K562 (cell line): ENCODE data around the gene ADAM33. TPM values are rescaled to one million over a fixed set of nuclear protein-coding genes. Genes with fewer than 3 reads are reported as not detected.

Experiments
- ATAC-seq: fragments of 200-7000 bp; cut with Tn5 transposase; 3 replicates; pipeline ENCODE4 v1.9.1; 2020; ENCODE audit warnings: moderate library complexity
- BruUV-seq: library from RNA; stranded (reverse); fragments of 400-500 nt; replicated peaks from 2 replicates; lab custom pipeline; 2021; lab: Mats Ljungman, UMichigan
- CTCF ChIA-PET: fragments of 300-600 bp; formaldehyde crosslinking; extraction: SDS; loops from one replicate; lab custom pipeline; 2021; ENCODE audit warnings: low intra/inter-chr PET ratio; lab: Yijun Ruan, JAX
- POLR2A ChIA-PET: fragments of 300-600, 350-650 bp; sonication (Branson Sonifier 250); formaldehyde crosslinking; extraction: SDS; loops from one replicate; lab custom pipeline; 2021; ENCODE audit warnings: antibody characterized with exemption, inconsistent platforms; lab: Yijun Ruan, JAX
- DNase-seq, 4 experiments: peaks; one replicate each; pipeline versions ENCODE4 v3.0.0 to v3.0.0-alpha.2; 2011 to 2018; ENCODE audit warnings: low spot score in 3 of 4, mixed read lengths in 3 of 4; ENCODE audit errors: extremely low read depth in 1 of 4
- FAIRE-seq: peaks from 2 replicates; lab custom pipeline; 2011; peaks lifted over from hg19 to GRCh38; lab: Jason Lieb, UNC
- H2AFZ ChIP-seq: 2 replicates; pipeline ENCODE4 v1.6.0; 2011; ENCODE audit warnings: low read depth, low read length, control low read depth, inconsistent platforms
- H3K27ac ChIP-seq: fragments of 200-600 bp; 3 replicates; pipeline ENCODE4 v1.8.0; 2011; ENCODE audit warnings: low read depth, mild to moderate bottlenecking, control low read depth, inconsistent platforms, low read length, moderate library complexity, mixed read lengths; ENCODE audit errors: extremely low read depth
- H3K27me3 ChIP-seq, 2 experiments: fragments of 300-600 bp in 1 of 2; 2 replicates in 1 of 2; 3 replicates in 1 of 2; pipeline versions ENCODE4 v1.6.0 to v1.8.0; 2011; ENCODE audit warnings: inconsistent platforms in 2 of 2, low read length in 2 of 2, mild to moderate bottlenecking in 1 of 2, mixed read lengths in 1 of 2, moderate library complexity in 1 of 2; ENCODE audit not compliant: control insufficient read depth in 2 of 2, insufficient read depth in 2 of 2
- H3K36me3 ChIP-seq: fragments of 300-600 bp; 3 replicates; pipeline ENCODE4 v1.8.0; 2011; ENCODE audit warnings: mild to moderate bottlenecking, low read length, inconsistent platforms; ENCODE audit not compliant: control insufficient read depth, insufficient read depth
- H3K4me1 ChIP-seq, 2 experiments: fragments of 200-600 bp in 1 of 2; replicated peaks in 1 of 2; 2 replicates in 1 of 2; 3 replicates in 1 of 2; pipeline versions ENCODE4 v1.5.1 to v1.8.0; 2011; ENCODE audit warnings: inconsistent platforms in 2 of 2, low read length in 2 of 2, mild to moderate bottlenecking in 1 of 2, mixed read lengths in 1 of 2, moderate library complexity in 1 of 2; ENCODE audit not compliant: control insufficient read depth in 2 of 2, insufficient read depth in 2 of 2
- H3K4me2 ChIP-seq: 2 replicates; pipeline ENCODE4 v1.6.1; 2011; ENCODE audit warnings: low read length, control low read depth, inconsistent platforms, mixed read lengths; ENCODE audit not compliant: insufficient read depth
- H3K4me3 ChIP-seq: fragments of 200-600 bp; sonication (generic), shearing (Covaris generic); 2 replicates; pipeline ENCODE4 v1.5.1; 2016; ENCODE audit warnings: control low read depth, inconsistent platforms
- H3K79me2 ChIP-seq: fragments of 200-600 bp; 3 replicates; pipeline ENCODE4 v1.8.0; 2011; ENCODE audit warnings: low read length, inconsistent platforms; ENCODE audit not compliant: control insufficient read depth, insufficient read depth
- H3K9ac ChIP-seq, 2 experiments: 2 replicates each; pipeline versions ENCODE4 v1.6.0 to v1.6.1; 2011; ENCODE audit warnings: low read depth in 2 of 2, low read length in 2 of 2, control low read depth in 1 of 2, inconsistent platforms in 1 of 2, mild to moderate bottlenecking in 1 of 2, mixed read lengths in 1 of 2; ENCODE audit not compliant: insufficient read depth in 1 of 2
- H3K9me1 ChIP-seq: one replicate; pipeline ENCODE4 v1.6.0; 2011; ENCODE audit warnings: inconsistent platforms, mild to moderate bottlenecking, low read length, moderate library complexity; ENCODE audit not compliant: control insufficient read depth, insufficient read depth
- H3K9me3 ChIP-seq: replicated peaks from 2 replicates; pipeline ENCODE4 v1.5.1; 2011; ENCODE audit warnings: low read depth, low read length, inconsistent platforms; ENCODE audit not compliant: control insufficient read depth, insufficient read depth
- H4K20me1 ChIP-seq: replicated peaks from 2 replicates; pipeline ENCODE4 v1.6.1; 2011; ENCODE audit warnings: low read length, inconsistent platforms, mixed read lengths; ENCODE audit not compliant: control insufficient read depth, insufficient read depth
- ZBTB33 ChIP-seq: sonication (generic); formaldehyde crosslinking; IDR thresholded peaks from 2 replicates; pipeline ENCODE4 v1.8.1; 2023; ENCODE audit warnings: mild to moderate bottlenecking, missing genetic modification reagents
- ZHX1 ChIP-seq: fragments of 150-350 bp; conservative IDR thresholded peaks from 2 replicates; pipeline ENCODE4 v1.6.1; 2014; ENCODE audit warnings: low read length
- WGBS: fragments of 100-300 bp; shearing (Covaris generic); methylation state at CpG from one replicate; pipeline ENCODE4 v1.1.6; 2016; ENCODE audit warnings: low coverage, mixed read lengths; ENCODE audit not compliant: insufficient coverage; ENCODE audit errors: missing lambda C conversion rate; 5-methylcytosine and 5-hydroxymethylcytosine counted together
- in situ Hi-C: fragments of 300-500 bp; cut with MboI; formaldehyde crosslinking; loops from 4 replicates; pipeline ENCODE4 v1.15.0; 2018; ENCODE audit warnings: inconsistent platforms, mixed read lengths
- intact Hi-C: fragments of 100-400 bp; cut with micrococcal nuclease; formaldehyde crosslinking; loops from 2 replicates; pipeline ENCODE4 v1.14.2; 2022
- polyA plus RNA-seq, 8 experiments: library from polyadenylated mRNA; depleted of rRNA in 4 of 8; stranded (reverse) in 5 of 8; unstranded in 3 of 8; fragments of >200 nt; fragmentation: Nextera tagmentation in 2 of 8; fragmentation: Illumina TruSeq in 1 of 8; extraction: Ambion mirVana in 2 of 8; extraction: Trizol in 1 of 8; gene quantifications; 2 replicates each; pipeline versions ENCODE4 v1.2.1 to v1.2.3, GENCODE V29; 2011 to 2014; ENCODE audit warnings: inconsistent platforms in 1 of 8, missing spikeins in 1 of 8
- total RNA-seq, 7 experiments: library from RNA; depleted of rRNA in 6 of 7; stranded (reverse); fragments of >200 nt in 6 of 7; fragmentation: Illumina TruSeq in 2 of 7; extraction: Trizol in 2 of 7; gene quantifications; 2 replicates each; pipeline versions ENCODE4 v1.2.1 to v1.2.3, GENCODE V29; 2011 to 2021; ENCODE audit warnings: low replicate concordance in 1 of 7

The ADAM33 gene
- total and polyA plus RNA-seq, 9 of the 15 experiments (the other 6 are each of a cell fraction or from before 2014, with no cell fraction given): not detected

- DNase-seq: no peak
- CTCF ChIA-PET: no interaction called here
- no peak overlapping the region for H3K27ac ChIP-seq
Observed at GRCh38 chr20:3660262-3661059, 21.3 kb downstream of the ADAM33 start.

More at GRCh38 chr20:3660262-3661059, 21.3 kb downstream of the ADAM33 start:
- FAIRE-seq (no peak), ATAC-seq (no peak)
- in situ Hi-C loops (no loop called here), intact Hi-C loops (no loop called here)
- no peaks in the 10 kb centered on the region for H3K9me1 ChIP-seq
- no peak overlapping the region for H3K4me3 ChIP-seq
- POLR2A ChIA-PET: no interaction called here
- no peak overlapping the region for H2AFZ ChIP-seq
- no peaks in the 10 kb centered on the region for H3K9me3 ChIP-seq
- peaks cover 0 to 43% of the 10 kb centered on the region in 2 experiments; a peak in 4 of 5 replicates for H3K27me3 ChIP-seq
- H3K4me1 ChIP-seq: peaks cover 0 to 5% of the 10 kb centered on the region in 2 experiments; a peak in 2 of 5 replicates
- BruUV-seq: no TSS peak
- H3K79me2 ChIP-seq: no peaks in the 10 kb centered on the region
- WGBS: 44% methylated on average over 11 of the region's 75 CpGs
- H4K20me1 ChIP-seq: no peaks in the 10 kb centered on the region
- no peaks in the 10 kb centered on the region for H3K36me3 ChIP-seq
- no peak overlapping the region for H3K4me2 ChIP-seq
- no peak overlapping the region for H3K9ac ChIP-seq
- TF ChIP-seq ZHX1 (no peak), ZBTB33 (CRISPR knock-in tag) (0 out of 2 replicates have a peak, but pooled peaks have one; percentile 21)
